ENCODE measurements around the gene CALB2.
"Not testable (repeated sequence)": the region's sequence is repeated elsewhere in the genome, so short reads cannot be mapped to it uniquely, and the experiment has no call there.

The CALB2 gene

GRCh38 chr16:71353736-71354135, 4.8 kb upstream of the CALB2 start:
- no peak for DNase-seq (ENCODE audit: low read depth)
- TF ChIP-seq CTCF (IDR thresholded peaks at IDR 0.05; ENCODE audit: low read depth, low read length): no peak
- no peak for TF ChIP-seq MYC (IDR thresholded peaks at IDR 0.05; ENCODE audit: low read depth, low read length)
- no peak overlapping the region for H3K4me3 ChIP-seq (ENCODE audit: low read depth, low read length)

GRCh38 chr16:71354156-71354555, 4.4 kb upstream of the CALB2 start:
- H3K4me3 ChIP-seq (ENCODE audit: low read depth, low read length): no peak overlapping the region
- DNase-seq (ENCODE audit: low read depth): no peak
- no peak for TF ChIP-seq MYC (IDR thresholded peaks at IDR 0.05; ENCODE audit: low read depth, low read length)
- TF ChIP-seq CTCF (IDR thresholded peaks at IDR 0.05; ENCODE audit: low read depth, low read length): no peak
- TF ChIP-seq POLR2A (IDR thresholded peaks at IDR 0.05; ENCODE audit: extremely low read depth, insufficient read length): no peak
- TF ChIP-seq MAX (IDR thresholded peaks at IDR 0.05; ENCODE audit: low read depth, low read length): no peak

GRCh38 chr16:71356051-71356740, 2.3 kb upstream of the CALB2 start:
- H3K4me3 ChIP-seq (ENCODE audit: low read depth, low read length): no peak overlapping the region
- no peak for TF ChIP-seq CTCF (IDR thresholded peaks at IDR 0.05; ENCODE audit: low read depth, low read length)
- TF ChIP-seq MAX (IDR thresholded peaks at IDR 0.05; ENCODE audit: low read depth, low read length): no peak
- TF ChIP-seq POLR2A (IDR thresholded peaks at IDR 0.05; ENCODE audit: extremely low read depth, insufficient read length): no peak
- TF ChIP-seq MYC (IDR thresholded peaks at IDR 0.05; ENCODE audit: low read depth, low read length): no peak
- no peak for DNase-seq (ENCODE audit: low read depth)

GRCh38 chr16:71356936-71357335, 1.6 kb upstream of the CALB2 start:
- H3K4me3 ChIP-seq (ENCODE audit: low read depth, low read length): not testable (repeated sequence)

GRCh38 chr16:71357681-71358080, 842 bp upstream of the CALB2 start:
- H3K4me3 ChIP-seq (ENCODE audit: low read depth, low read length): no peak overlapping the region
- no peak for TF ChIP-seq MYC (IDR thresholded peaks at IDR 0.05; ENCODE audit: low read depth, low read length)
- no peak for TF ChIP-seq POLR2A (IDR thresholded peaks at IDR 0.05; ENCODE audit: extremely low read depth, insufficient read length)
- TF ChIP-seq CTCF (IDR thresholded peaks at IDR 0.05; ENCODE audit: low read depth, low read length): no peak
- no peak for TF ChIP-seq MAX (IDR thresholded peaks at IDR 0.05; ENCODE audit: low read depth, low read length)
- no peak for DNase-seq (ENCODE audit: low read depth)

More at GRCh38 chr16:71356936-71357335, 1.6 kb upstream of the CALB2 start:
- not testable (repeated sequence) for DNase-seq (ENCODE audit: low read depth)

- no peak for DNase-seq (ENCODE audit: low read depth)
- TF ChIP-seq MYC (IDR thresholded peaks at IDR 0.05; ENCODE audit: low read depth, low read length): no peak
- TF ChIP-seq CTCF (IDR thresholded peaks at IDR 0.05; ENCODE audit: low read depth, low read length): no peak
- no peak for TF ChIP-seq POLR2A (IDR thresholded peaks at IDR 0.05; ENCODE audit: extremely low read depth, insufficient read length)
- no peak for TF ChIP-seq MAX (IDR thresholded peaks at IDR 0.05; ENCODE audit: low read depth, low read length)
- H3K4me3 ChIP-seq (ENCODE audit: low read depth, low read length): no peak overlapping the region
These were observed 908 bp downstream of the CALB2 start for GRCh38 chr16:71359431-71359830.
